H1 (cell line): ENCODE data around the gene PITPNC1. TPM values are rescaled to one million over a fixed set of nuclear protein-coding genes. Genes with fewer than 3 reads are reported as not detected.

Experiments used
- CTCF ChIA-PET: fragments of 300-600 bp; sonication (Branson Sonifier 250); formaldehyde crosslinking; loops from one replicate; lab custom pipeline; 2021; ENCODE audit not compliant: partially characterized antibody; lab: Charles Lee
- POLR2A ChIA-PET: fragments of 300-600 bp; sonication (Branson Sonifier 250); formaldehyde crosslinking; loops from one replicate; lab custom pipeline; 2021; ENCODE audit warnings: inconsistent platforms; ENCODE audit not compliant: partially characterized antibody; lab: Charles Lee
- DNase-seq, 2 experiments: peaks; one replicate each; pipeline versions ENCODE4 v3.0.0 to v3.0.0-alpha.2; 2010 to 2022; ENCODE audit warnings: low spot score in 2 of 2, low read depth in 1 of 2, mixed read lengths in 1 of 2
- FAIRE-seq: peaks from 2 replicates; lab custom pipeline; 2011; peaks lifted over from hg19 to GRCh38; lab: Jason Lieb, UNC
- H2AFZ ChIP-seq: 2 replicates; pipeline ENCODE4 v1.8.1; 2012; ENCODE audit warnings: low read length, inconsistent platforms
- H2AK5ac ChIP-seq: 2 replicates; pipeline ENCODE4 v1.6.1; 2013; ENCODE audit warnings: low read depth, low read length
- H2BK120ac ChIP-seq: replicated peaks from 2 replicates; pipeline ENCODE3; 2013; ENCODE audit warnings: low read depth, low read length, inconsistent platforms
- H2BK12ac ChIP-seq: 2 replicates; pipeline ENCODE4 v1.6.1; 2013; ENCODE audit warnings: low read depth, low read length
- H2BK15ac ChIP-seq: 2 replicates; pipeline ENCODE4 v1.6.1; 2013; ENCODE audit warnings: low read length
- H2BK20ac ChIP-seq: 2 replicates; pipeline ENCODE4 v1.6.1; 2013; ENCODE audit warnings: low read length
- H2BK5ac ChIP-seq: 2 replicates; pipeline ENCODE4 v1.6.1; 2013; ENCODE audit warnings: low read depth, low read length
- H3K14ac ChIP-seq: 2 replicates; pipeline ENCODE4 v1.6.1; 2013; ENCODE audit warnings: inconsistent platforms; ENCODE audit not compliant: insufficient read length
- H3K18ac ChIP-seq: 2 replicates; pipeline ENCODE4 v1.6.1; 2013; ENCODE audit warnings: low read length; ENCODE audit errors: extremely low read depth
- H3K23ac ChIP-seq: 2 replicates; pipeline ENCODE4 v1.6.1; 2013; ENCODE audit warnings: inconsistent platforms; ENCODE audit not compliant: insufficient read length
- H3K23me2 ChIP-seq: 2 replicates; pipeline ENCODE4 v1.6.1; 2013; ENCODE audit warnings: low read depth, low read length
- H3K27ac ChIP-seq: 2 replicates; pipeline ENCODE4 v1.6.1; 2011; ENCODE audit warnings: low read depth, low read length, inconsistent platforms
- H3K27me3 ChIP-seq, 4 experiments: replicated peaks in 1 of 4; 1 replicate in 1 of 4; 2 replicates in 3 of 4; pipeline versions ENCODE4 v1.6.1 to v1.8.1; 2011 to 2013; ENCODE audit warnings: low read length in 3 of 4, mild to moderate bottlenecking in 3 of 4, inconsistent platforms in 2 of 4, mixed read lengths in 2 of 4, moderate library complexity in 1 of 4; ENCODE audit not compliant: control insufficient read depth in 3 of 4, insufficient read depth in 3 of 4; ENCODE audit errors: extremely low read depth in 1 of 4
- H3K36me3 ChIP-seq, 4 experiments: 2 replicates each; pipeline versions ENCODE4 v1.6.1 to v1.8.1; 2011 to 2013; ENCODE audit warnings: mild to moderate bottlenecking in 4 of 4, low read length in 3 of 4, moderate library complexity in 2 of 4, control low read depth in 1 of 4, inconsistent platforms in 1 of 4; ENCODE audit not compliant: insufficient read depth in 4 of 4, control insufficient read depth in 2 of 4
- H3K4ac ChIP-seq: replicated peaks from 2 replicates; pipeline ENCODE3; 2013; ENCODE audit warnings: low read length, low read depth, mixed read lengths, inconsistent platforms; ENCODE audit not compliant: insufficient read length
- H3K4me1 ChIP-seq, 4 experiments: replicated peaks in 1 of 4; 1 replicate in 1 of 4; 2 replicates in 3 of 4; pipeline versions ENCODE4 v1.6.1 to v1.8.1; 2011 to 2013; ENCODE audit warnings: low read length in 3 of 4, inconsistent platforms in 2 of 4, mixed read lengths in 1 of 4; ENCODE audit not compliant: insufficient read depth in 4 of 4, control insufficient read depth in 3 of 4
- H3K4me2 ChIP-seq, 2 experiments: 2 replicates each; pipeline versions ENCODE4 v1.6.1 to v1.8.1; 2011 to 2013; ENCODE audit warnings: low read depth in 2 of 2, low read length in 2 of 2, control low read depth in 1 of 2, inconsistent platforms in 1 of 2, mild to moderate bottlenecking in 1 of 2; ENCODE audit not compliant: insufficient read depth in 1 of 2
- H3K4me3 ChIP-seq, 4 experiments: fragments of 200-600, 300-600 bp in 1 of 4; sonication (generic), shearing (Covaris generic), sonication (Bioruptor Twin) in 1 of 4; 2 replicates each; pipeline versions ENCODE4 v1.5.1 to v1.8.1; 2011 to 2016; ENCODE audit warnings: low read length in 4 of 4, low read depth in 3 of 4, control low read depth in 2 of 4, inconsistent platforms in 2 of 4, mild to moderate bottlenecking in 2 of 4, mixed read lengths in 1 of 4, moderate library complexity in 1 of 4; ENCODE audit not compliant: insufficient read depth in 2 of 4; ENCODE audit errors: extremely low read depth in 1 of 4
- H3K56ac ChIP-seq: replicated peaks from 2 replicates; pipeline ENCODE3; 2013; ENCODE audit warnings: low read depth, mild to moderate bottlenecking, mixed read lengths, low read length, inconsistent platforms; ENCODE audit not compliant: insufficient read length
- H3K79me1 ChIP-seq: 2 replicates; pipeline ENCODE4 v1.6.1; 2013; ENCODE audit warnings: low read depth, low read length, control low read depth
- H3K79me2 ChIP-seq, 2 experiments: 2 replicates each; pipeline versions ENCODE4 v1.6.1 to v1.8.1; 2012 to 2013; ENCODE audit warnings: low read length in 2 of 2, mild to moderate bottlenecking in 2 of 2, inconsistent platforms in 1 of 2; ENCODE audit not compliant: insufficient read depth in 2 of 2, control insufficient read depth in 1 of 2
- H3K9ac ChIP-seq, 4 experiments: replicated peaks in 1 of 4; 1 replicate in 1 of 4; 2 replicates in 3 of 4; pipeline versions ENCODE4 v1.6.1 to v1.8.1; 2011 to 2013; ENCODE audit warnings: low read depth in 3 of 4, low read length in 3 of 4, control low read depth in 2 of 4, mild to moderate bottlenecking in 2 of 4, moderate library complexity in 2 of 4, inconsistent platforms in 1 of 4; ENCODE audit errors: extremely low read depth in 1 of 4
- H3K9me3 ChIP-seq, 2 experiments: 2 replicates each; pipeline versions ENCODE4 v1.6.1 to v1.8.1; 2012 to 2013; ENCODE audit warnings: mild to moderate bottlenecking in 2 of 2, moderate library complexity in 2 of 2, control low read depth in 1 of 2, inconsistent platforms in 1 of 2, low read depth in 1 of 2, low read length in 1 of 2, mixed read lengths in 1 of 2; ENCODE audit not compliant: insufficient read depth in 2 of 2
- H4K20me1 ChIP-seq, 2 experiments: replicated peaks in 1 of 2; 2 replicates each; pipeline versions ENCODE3 to v1.8.1; 2011 to 2013; ENCODE audit warnings: inconsistent platforms in 2 of 2, low read length in 2 of 2, mild to moderate bottlenecking in 1 of 2; ENCODE audit not compliant: insufficient read depth in 2 of 2, control insufficient read depth in 1 of 2
- H4K5ac ChIP-seq: 2 replicates; pipeline ENCODE4 v1.6.1; 2013; ENCODE audit warnings: low read length, low read depth, mixed read lengths, inconsistent platforms; ENCODE audit not compliant: insufficient read length
- H4K8ac ChIP-seq: 2 replicates; pipeline ENCODE4 v1.8.0; 2013; ENCODE audit warnings: mild to moderate bottlenecking, moderate library complexity, low read length, inconsistent platforms; ENCODE audit not compliant: insufficient read depth; ENCODE audit errors: extremely low read depth
- H4K91ac ChIP-seq: replicated peaks from 2 replicates; pipeline ENCODE3; 2013; ENCODE audit warnings: low read length, mixed read lengths, inconsistent platforms; ENCODE audit not compliant: insufficient read length
- BRCA1 ChIP-seq: IDR thresholded peaks from 2 replicates; pipeline ENCODE4 v1.6.1; 2012; ENCODE audit warnings: low read depth, low read length, improper control_type of control experiment
- EP300 ChIP-seq, 2 experiments: IDR thresholded peaks; 1 replicate in 1 of 2; 2 replicates in 1 of 2; pipeline ENCODE4 v1.6.1; 2011 to 2012; ENCODE audit warnings: low read depth in 2 of 2, low read length in 2 of 2, mild to moderate bottlenecking in 2 of 2, borderline replicate concordance in 1 of 2, inconsistent platforms in 1 of 2, moderate library complexity in 1 of 2
- FOSL1 ChIP-seq: IDR thresholded peaks from 2 replicates; pipeline ENCODE4 v1.6.1; 2011; ENCODE audit warnings: mild to moderate bottlenecking, low read depth, low read length, moderate library complexity; ENCODE audit not compliant: insufficient read depth
- GTF2F1 ChIP-seq: IDR thresholded peaks from 2 replicates; pipeline ENCODE4 v1.6.1; 2012; ENCODE audit warnings: low read depth, low read length, improper control_type of control experiment, borderline replicate concordance
- HDAC2 ChIP-seq, 2 experiments: fragments of 300-600 bp in 1 of 2; sonication (generic) in 1 of 2; IDR thresholded peaks; 2 replicates each; pipeline ENCODE4 v1.6.1; 2011 to 2012; ENCODE audit warnings: low read depth in 2 of 2, low read length in 2 of 2, mild to moderate bottlenecking in 2 of 2, moderate library complexity in 2 of 2, borderline replicate concordance in 1 of 2, inconsistent platforms in 1 of 2
- JUND ChIP-seq: IDR thresholded peaks from 2 replicates; pipeline ENCODE4 v1.6.1; 2011; ENCODE audit warnings: mild to moderate bottlenecking, improper control_type of control experiment, low read length
- KDM4A ChIP-seq: IDR thresholded peaks from one replicate; pipeline ENCODE4 v1.7.1; 2012; ENCODE audit warnings: low read depth, mild to moderate bottlenecking, moderate library complexity, low read length, inconsistent platforms; ENCODE audit not compliant: severe bottlenecking
- MAFK ChIP-seq: IDR thresholded peaks from 2 replicates; pipeline ENCODE4 v1.6.1; 2012; ENCODE audit warnings: low read depth, mild to moderate bottlenecking, improper control_type of control experiment, low read length
- MAX ChIP-seq: IDR thresholded peaks from 2 replicates; pipeline ENCODE4 v1.6.1; 2012; ENCODE audit warnings: inconsistent platforms
- SAP30 ChIP-seq: fragments of 300-600 bp; sonication (generic); IDR thresholded peaks from 2 replicates; pipeline ENCODE4 v1.7.1; 2012; ENCODE audit warnings: low read length, moderate library complexity, mild to moderate bottlenecking, inconsistent platforms; ENCODE audit not compliant: insufficient read depth, insufficient replicate concordance
- TAF1 ChIP-seq: IDR thresholded peaks from 2 replicates; pipeline ENCODE4 v1.6.1; 2011; ENCODE audit warnings: mild to moderate bottlenecking, low read depth, low read length
- TAF7 ChIP-seq: optimal IDR thresholded peaks from 2 replicates; pipeline ENCODE3; 2011; ENCODE audit warnings: low read depth, mild to moderate bottlenecking, inconsistent platforms, low read length, moderate library complexity, borderline replicate concordance
- TBP ChIP-seq: IDR thresholded peaks from 2 replicates; pipeline ENCODE4 v1.6.1; 2011; ENCODE audit warnings: low read depth, low read length, improper control_type of control experiment
- YY1 ChIP-seq: IDR thresholded peaks from 2 replicates; pipeline ENCODE4 v1.6.1; 2011; ENCODE audit warnings: low read depth, mild to moderate bottlenecking, low read length
- WGBS, 2 experiments: shearing (Covaris generic) in 1 of 2; methylation state at CpG; one replicate each; pipeline versions ENCODE4 v1.1.6 to v1.1.7; 2013 to 2015; ENCODE audit warnings: low lambda C conversion rate in 2 of 2, mixed read lengths in 2 of 2, inconsistent platforms in 1 of 2, low coverage in 1 of 2, missing lambda C conversion rate in 1 of 2; ENCODE audit not compliant: insufficient replicate concordance in 2 of 2, insufficient coverage in 1 of 2, insufficient read length in 1 of 2; ENCODE audit errors: extremely low coverage in 1 of 2, missing lambda C conversion rate in 1 of 2; 5-methylcytosine and 5-hydroxymethylcytosine counted together
- polyA plus RNA-seq, 7 experiments: library from polyadenylated mRNA; depleted of rRNA in 3 of 7; stranded (reverse) in 5 of 7; unstranded in 2 of 7; fragments of >200 nt in 5 of 7; fragments of 200-250 nt in 2 of 7; gene quantifications; 1 replicate in 5 of 7; 2 replicates in 1 of 7; 4 replicates in 1 of 7; pipeline versions ENCODE4 v1.2.1 to v1.2.3, GENCODE V29; 2011 to 2013; ENCODE audit warnings: missing spikeins in 2 of 7, mixed read lengths in 2 of 7
- total RNA-seq: library from RNA; stranded (reverse); fragmentation: NEBNext Ultra II Directional; extraction: Animal tissue kit (Norgen Biotek cat#: 25700); gene quantifications from 2 replicates; pipeline ENCODE4 v1.2.1, GENCODE V29; 2021

Gene PITPNC1
- total and polyA plus RNA-seq, 2 of the 8 experiments (the other 6 are each of a cell fraction or from before 2014, with no cell fraction given) = 17.6 to 54.7 TPM

DNA sequence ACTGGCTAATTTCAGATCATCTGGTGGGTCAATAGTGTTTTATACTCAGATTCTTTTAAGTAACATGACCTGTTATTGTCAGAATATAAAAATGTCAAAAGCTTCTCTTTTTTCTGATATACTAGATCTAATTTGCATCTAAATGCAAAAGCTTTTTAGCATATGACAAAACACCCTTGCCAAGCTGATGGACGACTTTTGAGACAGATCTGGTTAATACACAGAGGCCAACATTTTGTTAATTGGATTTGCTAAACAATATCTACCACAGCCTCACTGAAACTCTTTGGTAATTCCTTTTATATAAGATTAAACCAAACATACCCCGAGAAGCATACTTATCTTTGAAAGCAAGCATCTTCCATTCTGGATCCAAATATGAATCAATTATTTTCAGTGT lies 330.4 kb downstream of the PITPNC1 start:
- Histone ChIP-seq H3K23ac (no peak overlapping the region), H3K4me3 (no peak overlapping the region), H2BK20ac (no peak overlapping the region), H3K27ac (no peak overlapping the region), H3K9ac (no peak overlapping the region), H3K79me2 (no peaks in the 10 kb centered on the region), H3K79me1 (no peaks in the 10 kb centered on the region), H2BK120ac (no peak overlapping the region), H4K5ac (no peak overlapping the region), H3K4me2 (no peak overlapping the region), H3K9me3 (no peaks in the 10 kb centered on the region; a peak in 1 of 4 replicates), H2AK5ac (no peak overlapping the region), H3K27me3 (no peaks in the 10 kb centered on the region), H3K18ac (no peak overlapping the region), H2BK15ac (no peak overlapping the region), H4K20me1 (no peaks in the 10 kb centered on the region), H3K36me3 (no peaks in the 10 kb centered on the region), H3K4me1 (no peaks in the 10 kb centered on the region), H2BK12ac (no peak overlapping the region), H3K23me2 (no peaks in the 10 kb centered on the region; the same call in 1 of the 2 replicates), H4K8ac (no peak overlapping the region), H3K56ac (no peak overlapping the region), H2BK5ac (no peak overlapping the region), H2AFZ (no peak overlapping the region), H3K4ac (no peak overlapping the region), H3K14ac (no peak overlapping the region), H4K91ac (no peak overlapping the region)
- 80% methylated on average over 2 of the region's 2 CpGs; no CpG with 5 or more reads in 1 of the 2 experiments for WGBS, 2 experiments
- CTCF ChIA-PET = interaction anchor here (0.7 to 4.7 kb wide), 6 partner anchors 8 to 238 kb away, joined by 3 to 29 read pairs (median 3); partner anchors contain the start of gene NOL11
- DNase-seq (no peak), FAIRE-seq (no peak)
- POLR2A ChIA-PET = interaction anchor here (0.7 to 3.9 kb wide), 3 partner anchors 10 to 371 kb away, joined by 3 to 16 read pairs (median 3); partner anchors contain the start of gene NOL11
- no peak for TF ChIP-seq HDAC2 (IDR thresholded peaks at IDR 0.05; ENCODE audit: borderline replicate concordance in 1 of 2, low read depth in 2 of 2, low read length in 2 of 2)
- no peak for TF ChIP-seq SAP30
- TF ChIP-seq TAF7 = no peak
- TF ChIP-seq MAX = no peak
- no peak for TF ChIP-seq JUND
- no peak for TF ChIP-seq YY1
- TF ChIP-seq BRCA1 = no peak
- no peak for TF ChIP-seq EP300 (IDR thresholded peaks at IDR 0.05; ENCODE audit: borderline replicate concordance in 1 of 2, low read depth in 2 of 2, low read length in 2 of 2)
- no peak for TF ChIP-seq FOSL1
- no peak for TF ChIP-seq KDM4A
- TF ChIP-seq TBP = no peak
- no peak for TF ChIP-seq MAFK
- TF ChIP-seq GTF2F1 = no peak
- no peak for TF ChIP-seq TAF1
